Stimulated activated CD4-positive, alpha-beta T cell treated with anti-CD3 and anti-CD28 coated beads, TNF-alpha, amount 100 ng/mL, for 1 hour (primary cell): ENCODE data around the gene MKLN1.

Source experiments
- DNase-seq, 3 donors: peaks; one replicate each; pipeline ENCODE4 v3.0.0-alpha.2; 2020; ENCODE audit warnings: low read depth in 3 of 3, low spot score in 1 of 3

The MKLN1 gene

GRCh38 chr7:131540491-131541162 is 213.0 kb downstream of the MKLN1 start:
- no peak for DNase-seq

GRCh38 chr7:131543298-131543697 is 215.6 kb downstream of the MKLN1 start:
- no peak for DNase-seq

GRCh38 chr7:131544021-131544420 is 216.3 kb downstream of the MKLN1 start:
- DNase-seq = no peak

- DNase-seq = no peak
These were observed 217.0 kb downstream of the MKLN1 start for GRCh38 chr7:131544449-131545301.

- DNase-seq = no peak
These were observed 218.4 kb downstream of the MKLN1 start for GRCh38 chr7:131546126-131546525.
